ENCODE data around the gene ZNF536.

- TF ChIP-seq CTCF (IDR thresholded peaks at IDR 0.05; ENCODE audit: insufficient read depth, low read length) = no peak
- no peak for TF ChIP-seq POLR2AphosphoS5 (IDR thresholded peaks at IDR 0.05; ENCODE audit: low read depth)
- TF ChIP-seq REST (IDR thresholded peaks at IDR 0.05; ENCODE audit: insufficient replicate concordance, low read depth) = no peak
- TF ChIP-seq SPI1 (IDR thresholded peaks at IDR 0.05; ENCODE audit: borderline replicate concordance, low read depth) = no peak
- no peak for TF ChIP-seq GABPA (IDR thresholded peaks at IDR 0.05; ENCODE audit: low read depth)
Observed at GRCh38 chr19:30518965-30519606, 146.9 kb downstream of the ZNF536 start.

All from HL-60 (cell line).